Measurements from ENCODE around the gene GRIN1.
A peak's percentile ranks its signal among the peaks of the same experiment; 100 is the strongest.
"Not testable (repeated sequence)": the region's sequence is repeated elsewhere in the genome, so short reads cannot be mapped to it uniquely, and the experiment has no call there.

Gene GRIN1

GRCh38 chr9:137111788-137112563, 27.0 kb upstream of the GRIN1 start:
- DNase-seq (no peak), ATAC-seq (no peak)

- DNase-seq (no peak), ATAC-seq (no peak)
These were observed 26.2 kb upstream of the GRIN1 start for GRCh38 chr9:137112564-137113384.

- DNase-seq, result no peak
- no peak for ATAC-seq
These were observed 25.4 kb upstream of the GRIN1 start for GRCh38 chr9:137113385-137114159.

GRCh38 chr9:137114220-137114612, 24.7 kb upstream of the GRIN1 start:
- DNase-seq (no peak), ATAC-seq (peak; percentile 1)

- DNase-seq (peak; percentile 88), ATAC-seq (peak; percentile 81)
These were observed 24.2 kb upstream of the GRIN1 start, which contains the start of gene DPP7 for GRCh38 chr9:137114613-137115393. Gene DPP7, minus strand, starts transcription at chr9:137114733. Its CDS starts 20 bp downstream, at chr9:137114713.

- DNase-seq (no peak), ATAC-seq (no peak)
These were observed 23.4 kb upstream of the GRIN1 start for GRCh38 chr9:137115394-137116026.

- DNase-seq, result no peak
- ATAC-seq, result no peak
These were observed 22.9 kb upstream of the GRIN1 start for GRCh38 chr9:137116027-137116507.

GRCh38 chr9:137116728-137117127, 22.2 kb upstream of the GRIN1 start:
- ATAC-seq (no peak), DNase-seq (no peak)

- ATAC-seq, result no peak
- DNase-seq, result no peak
These were observed 21.7 kb upstream of the GRIN1 start for GRCh38 chr9:137117269-137117731.

GRCh38 chr9:137118092-137118603, 20.8 kb upstream of the GRIN1 start:
- not testable (repeated sequence) for DNase-seq, ATAC-seq

- DNase-seq, result not testable (repeated sequence)
- peak; percentile 45 for ATAC-seq
These were observed 16.8 kb upstream of the GRIN1 start for GRCh38 chr9:137121927-137122795.

- not testable (repeated sequence) for DNase-seq, ATAC-seq
These were observed 16.0 kb upstream of the GRIN1 start for GRCh38 chr9:137122796-137123467.

GRCh38 chr9:137123468-137123837, 15.5 kb upstream of the GRIN1 start:
- no peak for ATAC-seq

GRCh38 chr9:137123952-137124462, 14.9 kb upstream of the GRIN1 start:
- not testable (repeated sequence) for ATAC-seq, DNase-seq

More at GRCh38 chr9:137123468-137123837, 15.5 kb upstream of the GRIN1 start:
- DNase-seq, result no peak

GRCh38 chr9:137126786-137127185, 12.2 kb upstream of the GRIN1 start:
- ATAC-seq (no peak), DNase-seq (no peak)

GRCh38 chr9:137127301-137128157, 11.4 kb upstream of the GRIN1 start:
- DNase-seq, result peak; percentile 42
- no peak for ATAC-seq

- ATAC-seq, result no peak
- DNase-seq, result peak; percentile 38
These were observed 10.6 kb upstream of the GRIN1 start for GRCh38 chr9:137128158-137128861.

All from stimulated activated naive CD8-positive, alpha-beta T cell treated with anti-CD3 and anti-CD28 coated beads, Interleukin-15, Interleukin-2, amounts not matched to agents 100 U/mL and 50 U/mL, for 24 hours (primary cell).